Osteocyte (in vitro differentiated cells): ENCODE results near the gene AK8. TPM values are rescaled to one million over a fixed set of nuclear protein-coding genes. Genes with fewer than 3 reads are reported as not detected.

Experiments used
- DNase-seq: peaks from one replicate; pipeline ENCODE4 v3.0.0; 2021; ENCODE audit warnings: mixed read lengths; ENCODE audit not compliant: unreplicated experiment; ENCODE audit errors: extremely low spot score
- H3K27ac Mint-ChIP-seq: one replicate; pipeline ENCODE4 v1.8.0; 2021; ENCODE audit warnings: mild to moderate bottlenecking, mixed read lengths; ENCODE audit not compliant: unreplicated experiment
- H3K27me3 Mint-ChIP-seq: one replicate; pipeline ENCODE4 v1.8.0; 2021; ENCODE audit warnings: mixed read lengths; ENCODE audit not compliant: unreplicated experiment
- H3K36me3 Mint-ChIP-seq: one replicate; pipeline ENCODE4 v1.8.0; 2021; ENCODE audit warnings: mixed read lengths; ENCODE audit not compliant: unreplicated experiment
- H3K4me1 Mint-ChIP-seq: one replicate; pipeline ENCODE4 v1.8.0; 2021; ENCODE audit warnings: mixed read lengths; ENCODE audit not compliant: unreplicated experiment
- H3K4me3 Mint-ChIP-seq: one replicate; pipeline ENCODE4 v1.8.0; 2021; ENCODE audit warnings: mild to moderate bottlenecking, moderate library complexity, mixed read lengths; ENCODE audit not compliant: unreplicated experiment
- H3K9me3 Mint-ChIP-seq: one replicate; pipeline ENCODE4 v1.8.0; 2021; ENCODE audit warnings: mixed read lengths; ENCODE audit not compliant: unreplicated experiment
- CTCF ChIP-seq: fragments of 200-600 bp; sonication (generic); IDR thresholded peaks from 2 replicates; pipeline ENCODE4 v1.5.0; 2021; ENCODE audit warnings: antibody characterized with exemption, mild to moderate bottlenecking, moderate library complexity
- total RNA-seq: library from RNA; stranded (reverse); gene quantifications from 2 replicates; pipeline ENCODE4 v1.2.1, GENCODE V29; 2021

The AK8 gene
- total RNA-seq, 1 donor from 2014 or later, result 0.91 TPM

GRCh38 chr9:132877458-132877823 lies 643 bp downstream of the AK8 start:
- H3K27ac Mint-ChIP-seq, result peak overlapping the region; percentile 10
- H3K27me3 Mint-ChIP-seq, result no peaks in the 10 kb centered on the region
- H3K4me1 Mint-ChIP-seq, result peaks cover 5% of the 10 kb centered on the region
- peak overlapping the region; percentile 75 for H3K4me3 Mint-ChIP-seq
- no peaks in the 10 kb centered on the region for H3K36me3 Mint-ChIP-seq
- no peaks in the 10 kb centered on the region for H3K9me3 Mint-ChIP-seq
- no peak for TF ChIP-seq CTCF
- DNase-seq, result no peak

- no peak overlapping the region for H3K27ac Mint-ChIP-seq
- TF ChIP-seq CTCF, result no peak
- no peaks in the 10 kb centered on the region for H3K36me3 Mint-ChIP-seq
- no peak for DNase-seq
- no peaks in the 10 kb centered on the region for H3K9me3 Mint-ChIP-seq
- H3K4me3 Mint-ChIP-seq, result peak overlapping the region; percentile 75
- peaks cover 5% of the 10 kb centered on the region for H3K4me1 Mint-ChIP-seq
- no peaks in the 10 kb centered on the region for H3K27me3 Mint-ChIP-seq
These were observed 1.2 kb downstream of the AK8 start for GRCh38 chr9:132876849-132877248.

- TF ChIP-seq CTCF, result no peak
- H3K27ac Mint-ChIP-seq, result no peak overlapping the region
- no peak overlapping the region for H3K4me3 Mint-ChIP-seq
- peaks cover 5% of the 10 kb centered on the region for H3K4me1 Mint-ChIP-seq
- H3K9me3 Mint-ChIP-seq, result no peaks in the 10 kb centered on the region
- H3K36me3 Mint-ChIP-seq, result no peaks in the 10 kb centered on the region
- no peak for DNase-seq
- peaks cover 5% of the 10 kb centered on the region for H3K27me3 Mint-ChIP-seq
These were observed 2.9 kb downstream of the AK8 start for GRCh38 chr9:132875159-132875558.

- no peak for DNase-seq
- TF ChIP-seq CTCF, result no peak
- no peaks in the 10 kb centered on the region for H3K4me1 Mint-ChIP-seq
- no peaks in the 10 kb centered on the region for H3K9me3 Mint-ChIP-seq
- H3K27ac Mint-ChIP-seq, result no peak overlapping the region
- H3K36me3 Mint-ChIP-seq, result no peaks in the 10 kb centered on the region
- peaks cover 5% of the 10 kb centered on the region for H3K27me3 Mint-ChIP-seq
- no peak overlapping the region for H3K4me3 Mint-ChIP-seq
These were observed 4.7 kb downstream of the AK8 start for GRCh38 chr9:132873403-132873802.

GRCh38 chr9:132869266-132869665 lies 8.8 kb downstream of the AK8 start:
- TF ChIP-seq CTCF, result no peak
- Mint-ChIP-seq H3K4me1 (no peaks in the 10 kb centered on the region), H3K36me3 (no peaks in the 10 kb centered on the region), H3K9me3 (no peaks in the 10 kb centered on the region), H3K27ac (no peak overlapping the region), H3K27me3 (peaks cover 17% of the 10 kb centered on the region), H3K4me3 (no peak overlapping the region)
- no peak for DNase-seq
